HG03432 (cell line): ENCODE data around the gene EMILIN1.
"Not testable (repeated sequence)": the region's sequence is repeated elsewhere in the genome, so short reads cannot be mapped to it uniquely, and the experiment has no call there.

Experiments
- ATAC-seq: cut with Tn5 transposase; IDR thresholded peaks from one replicate; pipeline ENCODE4 v1.9.1; 2021; ENCODE audit warnings: mild to moderate bottlenecking, moderate library complexity; ENCODE audit not compliant: unreplicated experiment

Gene EMILIN1

GRCh38 chr2:27092696-27093429 is 14.4 kb downstream of the EMILIN1 start:
- no peak for ATAC-seq

- no peak for ATAC-seq
Measured at GRCh38 chr2:27093430-27094352, 15.3 kb downstream of the EMILIN1 start.

- no peak for ATAC-seq
Measured at GRCh38 chr2:27094353-27094984, 16.1 kb downstream of the EMILIN1 start.

GRCh38 chr2:27095427-27095744 is 17.0 kb downstream of the EMILIN1 start:
- ATAC-seq: no peak

- ATAC-seq: no peak
Measured at GRCh38 chr2:27095745-27096651, 17.6 kb downstream of the EMILIN1 start.

GRCh38 chr2:27096748-27097297 is 18.4 kb downstream of the EMILIN1 start:
- no peak for ATAC-seq

- no peak for ATAC-seq
Measured at GRCh38 chr2:27097341-27097740, 18.9 kb downstream of the EMILIN1 start.

GRCh38 chr2:27099334-27099955 is 21.0 kb downstream of the EMILIN1 start:
- no peak for ATAC-seq

GRCh38 chr2:27100036-27100435 is 21.6 kb downstream of the EMILIN1 start:
- no peak for ATAC-seq

- no peak for ATAC-seq
Measured at GRCh38 chr2:27102329-27102728, 23.9 kb downstream of the EMILIN1 start.

- ATAC-seq: no peak
Measured at GRCh38 chr2:27105981-27106380, 27.6 kb downstream of the EMILIN1 start.

GRCh38 chr2:27108221-27108620 is 29.8 kb downstream of the EMILIN1 start:
- no peak for ATAC-seq

- no peak for ATAC-seq
Measured at GRCh38 chr2:27109083-27109482, 30.7 kb downstream of the EMILIN1 start.

- ATAC-seq: not testable (repeated sequence)
Measured at GRCh38 chr2:27110603-27111352, 32.4 kb downstream of the EMILIN1 start.

GRCh38 chr2:27111392-27112078 is 33.1 kb downstream of the EMILIN1 start:
- not testable (repeated sequence) for ATAC-seq

- no peak for ATAC-seq
Measured at GRCh38 chr2:27115519-27115918, 37.1 kb downstream of the EMILIN1 start.

GRCh38 chr2:27117995-27118524 is 39.6 kb downstream of the EMILIN1 start:
- no peak for ATAC-seq
